Glutamatergic neuron (in vitro differentiated cells): ENCODE measurements around the gene CHST6. TPM values are rescaled to one million over a fixed set of nuclear protein-coding genes. Genes with fewer than 3 reads are reported as not detected.
"Not testable (repeated sequence)": the region's sequence is repeated elsewhere in the genome, so short reads cannot be mapped to it uniquely, and the experiment has no call there.

Experiments
- DNase-seq: peaks from one replicate; pipeline ENCODE4 v3.0.0; 2022
- H3K27ac Mint-ChIP-seq: one replicate; pipeline ENCODE4 v1.8.0; 2020; ENCODE audit warnings: mild to moderate bottlenecking, mixed read lengths, inconsistent platforms; ENCODE audit not compliant: unreplicated experiment
- H3K27me3 Mint-ChIP-seq: one replicate; pipeline ENCODE4 v1.8.0; 2020; ENCODE audit warnings: mild to moderate bottlenecking, moderate library complexity, mixed read lengths, inconsistent platforms; ENCODE audit not compliant: unreplicated experiment
- H3K36me3 Mint-ChIP-seq: one replicate; pipeline ENCODE4 v1.8.0; 2020; ENCODE audit warnings: mild to moderate bottlenecking, mixed read lengths, inconsistent platforms; ENCODE audit not compliant: unreplicated experiment
- H3K4me1 Mint-ChIP-seq: one replicate; pipeline ENCODE4 v1.8.0; 2020; ENCODE audit warnings: mild to moderate bottlenecking, low read depth, mixed read lengths, inconsistent platforms; ENCODE audit not compliant: unreplicated experiment
- H3K4me3 Mint-ChIP-seq: one replicate; pipeline ENCODE4 v1.8.0; 2020; ENCODE audit warnings: mild to moderate bottlenecking, mixed read lengths, inconsistent platforms; ENCODE audit not compliant: unreplicated experiment
- H3K9me3 Mint-ChIP-seq: one replicate; pipeline ENCODE4 v1.8.0; 2020; ENCODE audit warnings: mild to moderate bottlenecking, moderate library complexity, mixed read lengths, inconsistent platforms; ENCODE audit not compliant: unreplicated experiment
- CTCF ChIP-seq: fragments of 200-600 bp; sonication (generic); IDR thresholded peaks from one replicate; pipeline ENCODE4 v1.5.0; 2021; ENCODE audit not compliant: partially characterized antibody, unreplicated experiment
- total RNA-seq: library from RNA; stranded (reverse); fragmentation: NEBNext Ultra II Directional; extraction: Animal tissue kit (Norgen Biotek cat#: 25700); gene quantifications from one replicate; pipeline ENCODE4 v1.2.1, GENCODE V29; 2021; ENCODE audit not compliant: unreplicated experiment

CHST6 gene
- total RNA-seq, 1 donor from 2014 or later: 4.0 TPM

- Mint-ChIP-seq H3K27ac (no peak overlapping the region), H3K9me3 (no peaks in the 10 kb centered on the region), H3K27me3 (no peaks in the 10 kb centered on the region), H3K4me1 (no peaks in the 10 kb centered on the region), H3K36me3 (no peaks in the 10 kb centered on the region), H3K4me3 (no peak overlapping the region)
- no peak for DNase-seq
- TF ChIP-seq CTCF: no peak
Observed at GRCh38 chr16:75501359-75501758, 6.1 kb upstream of the CHST6 start.

- DNase-seq, H3K36me3 Mint-ChIP-seq, H3K9me3 Mint-ChIP-seq, H3K27ac Mint-ChIP-seq, H3K4me3 Mint-ChIP-seq, H3K4me1 Mint-ChIP-seq, H3K27me3 Mint-ChIP-seq: not testable (repeated sequence)
Observed at GRCh38 chr16:75498605-75499322, 3.5 kb upstream of the CHST6 start.

- Mint-ChIP-seq H3K36me3 (no peaks in the 10 kb centered on the region), H3K27ac (no peak overlapping the region), H3K4me1 (peaks cover 6% of the 10 kb centered on the region), H3K4me3 (no peak overlapping the region), H3K27me3 (peaks cover 5% of the 10 kb centered on the region), H3K9me3 (no peaks in the 10 kb centered on the region)
- no peak for DNase-seq
- no peak for TF ChIP-seq CTCF
Observed at GRCh38 chr16:75497558-75497957, 2.3 kb upstream of the CHST6 start.

- no peaks in the 10 kb centered on the region for H3K9me3 Mint-ChIP-seq
- no peak overlapping the region for H3K27ac Mint-ChIP-seq
- TF ChIP-seq CTCF: no peak
- peak overlapping the region; percentile 88 for H3K4me3 Mint-ChIP-seq
- H3K36me3 Mint-ChIP-seq: no peaks in the 10 kb centered on the region
- H3K27me3 Mint-ChIP-seq: peaks cover 5% of the 10 kb centered on the region
- peak; percentile 38 for DNase-seq
- H3K4me1 Mint-ChIP-seq: peaks cover 14% of the 10 kb centered on the region
Observed at GRCh38 chr16:75494661-75495075, 573 bp downstream of the CHST6 start.

- Mint-ChIP-seq H3K27me3 (peaks cover 5% of the 10 kb centered on the region), H3K27ac (no peak overlapping the region), H3K4me3 (peak overlapping the region; percentile 88), H3K9me3 (no peaks in the 10 kb centered on the region), H3K36me3 (no peaks in the 10 kb centered on the region), H3K4me1 (peaks cover 14% of the 10 kb centered on the region)
- TF ChIP-seq CTCF: no peak
- no peak for DNase-seq
Observed at GRCh38 chr16:75494184-75494583, 1.1 kb downstream of the CHST6 start.
